PFSK-1 (cell line): ENCODE data around the gene FAM227B.

Experiments used
- POLR2AphosphoS5 ChIP-seq: IDR thresholded peaks from 2 replicates; pipeline ENCODE4 v1.6.1; 2012; ENCODE audit warnings: low read depth, mild to moderate bottlenecking, control low read depth, low read length, moderate library complexity
- REST ChIP-seq, 2 experiments: IDR thresholded peaks; 2 replicates each; pipeline versions ENCODE4 v1.6.1 to v1.8.0; 2011 to 2012; ENCODE audit warnings: low read depth in 2 of 2, low read length in 2 of 2, control low read depth in 1 of 2, inconsistent platforms in 1 of 2, mild to moderate bottlenecking in 1 of 2, moderate library complexity in 1 of 2; ENCODE audit not compliant: insufficient read depth in 1 of 2

- TF ChIP-seq POLR2AphosphoS5 (no peak), REST (IDR thresholded peaks at IDR 0.05; ENCODE audit: insufficient read depth in 1 of 2, low read depth in 2 of 2, low read length in 2 of 2) (no peak)
Observed at GRCh38 chr15:49622561-49622960, 1.9 kb upstream of the FAM227B start.
